Stimulated activated CD4-positive, alpha-beta T cell treated with anti-CD3 and anti-CD28 coated beads, Interleukin-1b, Interleukin-23, amount 100 ng/mL, for 48 hours (primary cell): ENCODE data around the gene MGRN1.
"Not testable (repeated sequence)": the region's sequence is repeated elsewhere in the genome, so short reads cannot be mapped to it uniquely, and the experiment has no call there.

Experiments used
- DNase-seq: peaks from one replicate; pipeline ENCODE4 v3.0.0-alpha.2; 2020

Gene MGRN1

DNA sequence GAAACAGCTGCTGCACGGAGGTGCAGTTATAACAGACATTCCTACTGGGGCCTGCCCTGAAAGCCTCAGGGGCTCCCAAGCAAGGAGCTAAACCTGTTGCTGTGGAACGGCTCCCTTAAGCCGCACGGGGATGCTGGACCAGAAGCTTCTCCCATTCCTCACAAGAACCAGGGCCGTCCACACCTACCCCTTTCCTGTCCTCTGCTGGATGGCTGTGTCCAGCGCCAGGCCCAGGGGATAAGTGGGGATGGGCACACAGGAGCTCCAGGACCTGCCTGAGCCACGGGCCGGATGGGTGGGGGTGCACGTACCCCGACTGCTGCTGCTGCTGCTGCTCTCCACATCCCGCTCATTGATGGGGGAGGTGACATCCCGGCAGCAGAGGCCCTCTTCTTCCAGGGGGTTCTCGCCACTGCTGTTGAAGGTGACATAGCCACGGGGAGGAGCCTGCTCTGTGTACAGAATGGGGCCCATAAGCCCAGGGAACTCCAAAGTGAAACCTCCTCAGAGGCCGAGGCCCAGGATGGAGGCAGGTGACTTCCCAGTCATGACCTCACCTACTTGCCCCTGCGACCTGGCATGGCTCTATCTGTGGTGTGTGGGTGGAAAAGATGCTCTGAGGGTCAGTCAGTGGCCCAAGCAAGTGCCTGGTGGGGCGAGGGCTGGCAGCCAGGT is 77.3 kb downstream of the MGRN1 start:
- no peak for DNase-seq

DNA sequence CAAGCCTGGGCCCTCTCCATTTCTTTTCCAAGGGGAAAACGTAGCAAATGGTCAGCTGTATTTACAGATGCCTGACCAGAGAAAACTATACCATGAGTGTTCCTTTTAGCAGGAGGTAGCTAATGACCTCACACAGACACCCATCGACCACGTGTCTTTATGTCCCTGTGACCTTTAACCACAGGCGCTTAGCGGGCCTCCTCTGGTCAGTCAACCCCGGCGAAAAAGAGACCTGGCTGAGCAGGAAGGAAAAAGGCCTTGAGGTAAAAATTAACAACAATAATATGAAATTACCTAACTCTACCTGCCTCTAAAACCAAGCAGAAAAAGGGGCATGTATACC is 77.8 kb downstream of the MGRN1 start:
- no peak for DNase-seq

DNA sequence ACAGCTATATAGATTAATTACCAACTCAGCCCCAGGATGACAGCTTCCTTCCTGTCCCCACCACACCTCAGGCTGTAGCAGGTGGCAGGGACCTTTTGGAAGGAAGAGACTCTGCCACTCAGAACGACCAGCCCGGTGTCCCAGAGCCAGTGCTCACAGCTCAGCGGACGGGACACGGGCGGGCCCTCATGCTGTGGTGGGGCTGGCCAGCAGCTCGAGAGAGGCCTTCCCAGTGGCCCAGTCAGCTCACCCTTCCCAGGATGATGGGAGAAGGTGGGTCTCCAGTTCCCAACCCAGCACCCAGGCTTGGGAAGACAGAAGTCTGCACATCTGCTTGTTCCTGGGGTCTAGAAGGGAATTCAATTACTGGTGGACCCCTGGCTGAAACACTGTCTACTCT is 79.3 kb downstream of the MGRN1 start:
- no peak for DNase-seq

DNA sequence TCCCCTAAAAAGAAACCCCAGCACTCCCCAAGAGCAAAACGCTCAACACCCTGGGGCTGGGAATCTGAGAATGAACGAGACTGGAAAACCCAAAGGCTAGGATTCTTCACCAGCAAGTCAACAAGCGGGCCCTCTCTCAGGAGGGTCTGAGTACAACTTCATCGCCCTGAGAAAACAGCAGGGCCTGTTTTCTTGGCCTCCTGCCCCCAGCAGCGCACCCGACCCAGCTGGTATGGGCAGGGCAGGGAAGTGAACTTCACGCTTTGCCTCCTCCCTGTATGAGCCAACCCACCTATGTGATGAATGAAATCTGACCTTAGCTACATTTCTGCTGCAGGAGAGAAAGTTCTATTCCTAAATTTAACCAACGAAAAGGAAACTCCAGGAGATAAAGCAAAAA is 79.9 kb downstream of the MGRN1 start:
- DNase-seq = no peak

DNA sequence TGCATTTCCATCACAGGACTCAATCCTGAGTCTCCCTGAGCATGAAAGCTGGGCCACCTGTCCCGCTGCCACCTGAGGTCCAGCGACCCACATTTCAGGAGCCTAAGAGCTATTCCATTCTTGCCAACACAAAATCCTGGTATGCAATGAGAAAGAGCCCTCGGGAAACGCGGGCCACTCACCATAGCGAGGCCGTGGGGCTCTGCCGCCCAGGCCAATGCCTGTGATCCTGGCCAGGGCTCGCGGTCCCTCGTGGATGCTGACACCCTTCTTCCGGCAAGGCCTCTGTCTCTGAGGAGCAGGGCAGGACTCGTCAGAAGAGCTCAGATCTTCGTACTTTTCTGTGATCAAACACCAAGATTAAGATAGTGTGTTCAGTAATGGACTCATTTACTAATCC is 80.3 kb downstream of the MGRN1 start:
- DNase-seq = no peak

DNA sequence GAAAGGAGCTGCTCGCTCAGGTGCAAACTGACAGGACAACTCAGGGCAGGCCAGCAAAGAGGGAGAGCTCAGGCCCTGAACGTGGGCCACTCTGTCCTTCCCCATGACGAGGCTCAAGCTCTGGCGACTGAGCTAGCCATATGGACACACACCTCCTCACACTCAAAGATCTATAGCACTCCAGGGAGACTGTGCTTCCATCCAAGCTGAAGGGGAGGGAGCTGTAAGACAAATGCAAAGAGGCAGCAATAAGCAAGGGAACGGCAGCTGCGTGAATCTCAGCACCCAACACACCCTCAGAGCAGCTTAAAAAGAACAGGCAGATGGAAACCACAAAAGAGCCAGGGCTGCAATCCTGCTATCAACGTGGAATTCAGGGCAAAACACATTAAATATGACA is 82.2 kb downstream of the MGRN1 start:
- DNase-seq = no peak

DNA sequence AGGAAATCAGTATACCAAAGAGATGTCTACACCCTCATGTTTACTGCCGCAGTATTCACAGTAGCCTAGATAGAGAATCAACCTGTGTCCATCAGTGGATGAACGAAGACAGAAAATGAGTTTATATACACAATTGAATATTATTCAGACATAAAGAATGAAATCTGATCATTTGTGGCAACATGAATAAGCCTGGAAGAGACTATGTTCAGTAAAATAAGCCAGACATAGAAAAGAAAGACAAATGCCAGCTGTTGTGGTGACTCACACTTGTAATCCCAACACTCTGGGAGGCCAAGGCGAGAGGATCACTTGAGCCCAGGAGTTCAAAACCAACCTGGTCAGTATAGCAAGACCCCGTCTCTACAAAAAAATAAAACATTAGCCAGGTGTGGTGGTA is 84.9 kb downstream of the MGRN1 start:
- no peak for DNase-seq

DNA sequence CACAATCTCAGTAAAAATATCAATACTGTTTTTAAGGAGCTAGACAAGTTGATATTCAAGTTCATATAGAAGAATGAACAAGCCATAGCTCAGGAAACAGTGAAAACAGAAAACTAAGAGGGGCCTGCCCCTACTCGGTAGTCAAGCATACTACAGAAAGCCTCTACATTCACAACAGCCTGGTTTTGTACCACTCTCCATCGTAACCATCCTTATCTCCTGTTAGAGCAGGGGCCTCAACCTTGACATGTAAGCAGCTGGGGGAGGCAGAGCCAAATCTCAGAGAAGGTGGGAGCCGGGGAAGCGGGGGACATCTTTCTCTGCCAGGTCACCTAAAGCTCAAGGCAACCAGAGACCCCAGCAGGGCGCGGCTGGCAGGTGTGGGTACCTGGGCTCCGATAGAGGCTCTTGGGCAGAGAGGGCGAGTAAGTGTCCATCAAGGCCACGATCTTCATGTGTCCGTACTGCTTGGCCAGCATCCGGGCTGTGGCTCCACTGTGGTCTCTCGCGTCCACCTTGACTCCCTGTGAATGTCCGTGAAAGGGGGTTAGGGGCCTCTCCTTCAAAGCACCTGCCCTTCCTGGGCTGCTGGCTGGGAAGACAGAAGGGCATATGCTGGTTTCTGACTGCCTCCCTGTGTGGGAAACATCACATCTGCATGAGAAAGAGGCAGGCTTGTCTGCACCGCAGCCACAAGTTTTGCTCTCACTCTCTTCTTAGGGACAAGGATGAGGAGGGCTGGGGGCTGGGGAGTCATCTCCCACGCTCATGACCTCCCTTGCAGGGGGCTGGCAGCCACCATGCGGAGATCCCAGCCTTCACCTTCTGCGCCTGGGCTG is 89.3 kb downstream of the MGRN1 start:
- DNase-seq = no peak

DNA sequence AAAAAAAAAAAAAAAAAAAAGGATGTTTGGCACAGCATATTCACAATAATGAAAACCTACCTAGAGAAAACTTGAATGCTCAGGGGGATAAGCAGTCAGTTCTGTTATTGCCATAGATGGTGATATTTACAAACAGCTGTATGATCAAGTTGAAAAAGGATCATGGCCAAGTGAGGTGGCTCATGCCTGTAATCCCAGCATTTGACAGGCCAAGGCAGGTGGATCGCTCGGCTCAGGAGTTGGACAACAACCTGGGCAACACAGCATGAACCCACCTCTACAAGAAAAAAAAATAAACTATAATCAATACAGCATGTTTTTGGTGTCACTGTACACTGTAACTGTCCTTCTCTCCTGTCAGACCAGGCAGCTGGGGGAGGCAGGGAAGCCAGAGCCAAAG is 90.4 kb downstream of the MGRN1 start:
- DNase-seq = no peak

DNA sequence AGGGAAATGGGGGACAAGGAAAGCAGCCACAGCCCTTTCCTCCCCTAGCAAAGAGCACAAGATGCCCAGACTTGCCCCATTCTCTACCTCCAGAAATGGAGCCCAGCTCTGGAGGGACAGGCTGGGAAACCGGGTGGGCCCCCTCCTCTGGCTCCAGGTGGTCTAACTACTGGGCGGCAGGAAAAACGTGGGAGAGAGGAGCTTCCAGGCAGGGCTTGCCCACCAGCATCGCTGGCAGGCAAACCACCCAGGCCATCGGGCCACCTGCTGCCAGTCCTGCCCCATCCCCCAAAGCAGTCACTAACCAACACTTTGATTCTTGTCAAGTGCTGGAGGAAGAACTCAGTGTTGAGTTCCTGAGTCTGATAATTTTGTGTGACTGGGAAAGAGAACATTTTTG is 93.8 kb downstream of the MGRN1 start:
- DNase-seq = no peak

DNA sequence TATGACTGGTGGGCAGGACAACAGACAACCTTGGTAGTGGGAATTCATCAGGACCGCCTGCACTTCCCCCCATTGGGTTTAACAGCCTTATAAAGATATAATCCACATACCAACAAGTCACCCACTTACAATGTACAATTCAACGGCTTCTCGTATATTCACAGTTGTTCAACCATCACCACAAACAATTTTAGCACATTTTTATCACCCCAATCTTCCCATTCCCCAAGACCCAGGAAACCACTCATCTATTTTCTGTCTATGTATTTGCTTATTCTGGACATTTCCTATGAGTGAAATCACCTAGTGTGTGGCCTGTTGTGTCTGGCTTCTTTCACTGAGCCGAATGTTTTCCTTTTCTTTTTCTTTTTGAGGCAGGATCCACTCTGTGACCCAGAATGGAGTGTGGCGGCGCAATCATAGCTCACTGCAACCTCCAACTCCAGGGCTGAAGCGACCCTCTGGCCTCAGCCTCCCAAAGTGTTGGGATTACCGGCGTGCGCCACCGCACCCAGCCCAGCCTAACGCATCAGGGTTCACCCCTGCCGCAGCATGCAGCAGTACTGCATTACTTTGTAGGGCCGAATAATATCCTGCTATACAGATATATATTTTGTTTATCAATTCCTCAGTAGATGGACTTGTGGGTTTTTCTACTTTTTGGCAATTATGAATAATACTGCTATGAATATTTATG is 98.6 kb downstream of the MGRN1 start:
- DNase-seq = no peak

DNA sequence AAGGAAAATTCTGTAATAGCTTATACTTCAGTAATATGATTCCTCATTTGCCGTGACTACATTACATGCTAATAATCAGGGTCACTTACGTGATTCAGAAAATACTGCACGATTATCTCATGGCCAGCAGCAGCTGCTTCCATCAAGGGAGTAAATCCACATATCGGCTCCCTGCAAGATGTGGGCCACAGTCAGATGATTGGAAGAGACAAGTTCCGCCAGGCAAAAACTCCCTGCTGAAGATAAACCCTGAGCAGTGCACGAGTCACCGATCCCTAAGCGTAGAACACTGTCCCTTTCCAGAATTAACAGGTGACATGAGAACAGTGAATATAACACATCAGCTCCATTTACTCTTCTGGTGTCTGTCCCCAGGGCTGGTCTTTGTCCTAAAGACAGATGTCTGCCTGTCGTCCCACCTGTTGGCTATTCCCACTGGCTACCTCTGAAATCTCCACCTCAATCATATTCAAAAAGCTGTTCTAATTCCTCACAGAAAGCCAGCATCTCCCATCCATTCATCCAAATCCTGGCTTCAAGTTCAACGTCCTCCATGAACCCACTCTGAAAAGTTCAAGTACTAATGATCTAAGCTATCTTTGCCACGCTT is 100.1 kb downstream of the MGRN1 start:
- no peak for DNase-seq

DNA sequence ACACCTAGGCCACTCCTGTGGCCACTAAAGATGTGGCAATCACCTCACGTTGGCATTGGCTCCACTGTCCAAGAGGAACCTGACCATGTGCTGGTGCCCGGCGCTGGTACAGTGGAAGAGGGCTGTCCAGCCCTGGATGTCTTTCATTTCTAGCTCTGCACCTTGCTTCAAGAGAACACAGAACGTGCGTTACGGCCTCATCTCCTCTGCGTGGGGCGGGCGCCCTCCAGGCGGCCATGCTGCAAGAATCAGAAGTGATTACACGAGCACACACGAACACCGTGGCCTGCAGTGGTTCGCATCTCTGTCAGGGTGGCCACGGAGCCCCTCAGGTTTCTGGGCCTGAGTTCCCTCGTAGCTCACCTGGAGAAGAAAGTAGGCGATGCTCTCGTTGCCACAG is 102.0 kb downstream of the MGRN1 start:
- no peak for DNase-seq

DNA sequence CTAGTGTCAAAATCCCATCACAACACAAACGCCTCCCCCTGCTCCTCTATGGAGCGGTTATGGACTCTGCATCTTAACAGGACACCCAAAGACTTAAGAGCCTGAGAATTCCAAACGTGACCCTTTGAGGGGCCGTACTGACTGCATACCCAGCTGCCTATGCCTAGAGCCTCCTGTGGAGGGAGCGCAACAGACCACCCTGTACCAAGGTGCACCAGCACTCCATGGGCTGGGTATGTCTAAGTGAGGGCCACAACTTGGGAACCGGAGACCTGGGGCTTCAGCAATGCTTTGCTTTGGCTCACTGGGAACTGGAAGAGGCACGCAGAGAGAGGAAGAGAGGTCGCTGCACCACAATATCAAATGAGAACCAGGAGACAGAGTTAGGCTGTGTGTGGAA is 104.0 kb downstream of the MGRN1 start:
- DNase-seq = no peak

DNA sequence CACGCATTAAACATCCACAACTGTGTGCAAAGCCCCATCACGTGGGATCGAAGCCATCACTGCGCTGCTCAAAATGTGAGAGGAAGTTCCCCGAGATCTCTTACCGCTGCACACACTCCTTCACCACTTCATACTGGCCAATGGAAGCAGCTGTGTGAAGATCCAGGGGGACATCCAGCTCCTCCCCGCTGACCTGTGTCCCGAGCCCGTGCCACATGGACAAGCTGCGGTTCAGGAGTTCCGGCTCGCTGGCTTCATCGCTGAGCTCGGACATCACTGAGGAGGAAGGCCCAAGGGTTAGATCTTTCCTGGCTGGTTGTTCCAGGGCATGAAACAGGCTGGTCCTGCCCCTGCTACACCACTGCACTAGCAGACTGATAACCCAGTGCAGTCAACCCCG is 105.2 kb downstream of the MGRN1 start:
- DNase-seq = no peak

DNA sequence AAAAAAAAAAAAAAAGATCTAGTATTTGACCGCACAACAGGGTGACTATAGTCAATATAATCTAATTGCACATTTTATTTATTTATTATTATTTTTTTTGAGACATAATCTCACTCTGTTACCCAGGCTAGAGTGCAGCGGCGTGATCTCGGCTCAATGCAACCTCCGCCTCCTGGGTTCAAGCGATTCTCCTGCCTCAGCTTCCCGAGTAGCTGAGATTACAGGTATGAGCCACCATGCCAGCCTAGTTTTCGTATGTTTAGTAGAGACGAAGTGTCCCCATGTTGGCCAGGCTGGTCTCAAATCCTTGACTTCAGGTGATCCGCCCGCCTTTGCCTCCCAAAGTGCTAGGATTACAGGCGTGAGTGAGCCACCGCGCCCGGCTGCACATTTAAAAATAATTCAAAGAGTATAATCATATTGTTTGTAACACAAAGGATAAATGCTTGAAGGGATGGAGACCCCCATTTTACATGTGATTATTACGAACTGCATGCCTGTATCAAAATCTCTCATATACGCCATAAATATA is 108.7 kb downstream of the MGRN1 start:
- no peak for DNase-seq

DNA sequence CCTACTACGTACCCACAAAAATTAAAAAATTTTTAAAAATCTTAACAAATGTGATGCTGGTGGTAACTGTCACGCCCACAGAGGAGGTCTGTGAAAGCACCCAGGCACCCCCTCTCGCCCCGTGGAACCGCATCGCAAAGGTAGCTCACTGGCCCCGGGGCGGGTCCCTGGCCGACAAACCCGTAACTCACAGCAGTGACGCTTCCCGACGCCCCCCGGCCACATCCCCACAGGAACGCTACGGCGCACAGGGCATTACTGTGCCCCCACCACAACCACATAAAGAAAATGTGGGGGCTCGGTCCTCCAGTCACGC is 109.1 kb downstream of the MGRN1 start:
- DNase-seq = peak; percentile 14

DNA sequence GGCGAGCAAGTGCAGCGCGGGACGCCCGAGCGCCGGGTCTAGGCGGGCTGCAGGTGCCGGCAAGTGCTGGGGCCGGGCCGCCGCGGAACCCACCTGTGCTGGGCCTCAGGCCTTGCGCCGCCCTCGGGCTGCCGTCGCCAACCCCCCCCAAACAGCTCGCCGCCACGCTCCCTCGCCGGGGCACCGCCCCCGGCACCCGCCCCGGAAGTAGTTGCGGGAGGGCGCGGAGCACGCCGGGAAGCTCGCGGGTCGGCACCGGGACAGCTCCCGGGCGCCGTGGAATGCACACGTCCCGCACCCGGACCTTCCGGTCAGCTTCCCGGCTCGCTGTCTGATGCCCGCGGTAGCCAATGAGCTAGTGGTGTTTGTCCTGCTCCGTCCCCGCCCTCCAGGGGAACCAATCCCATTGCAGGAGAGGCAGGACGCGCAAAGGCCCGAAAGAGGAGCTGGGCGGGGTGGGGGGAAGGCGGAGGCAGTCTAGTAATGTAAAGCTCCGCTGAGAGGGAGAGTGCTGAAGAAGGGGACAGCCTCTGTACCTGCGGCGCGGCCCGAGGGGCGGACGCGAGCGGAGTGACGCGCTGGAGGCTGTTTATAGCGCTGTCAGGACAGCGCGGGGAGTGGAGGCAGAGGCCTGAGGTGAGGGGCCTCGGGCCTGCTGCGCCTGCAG is 109.6 kb downstream of the MGRN1 start, which contains the start of the genes ANKS3 and DNAAF8:
Gene ANKS3, minus strand, starts transcription at position 209 of the 667 bp plus-strand sequence. CDS start 4,122 bp downstream, outside the sequence.
Gene DNAAF8, plus strand, starts transcription at position 475 of the 667 bp plus-strand sequence. CDS start 1,978 bp downstream, outside the sequence.
- peak; percentile 78 for DNase-seq

DNA sequence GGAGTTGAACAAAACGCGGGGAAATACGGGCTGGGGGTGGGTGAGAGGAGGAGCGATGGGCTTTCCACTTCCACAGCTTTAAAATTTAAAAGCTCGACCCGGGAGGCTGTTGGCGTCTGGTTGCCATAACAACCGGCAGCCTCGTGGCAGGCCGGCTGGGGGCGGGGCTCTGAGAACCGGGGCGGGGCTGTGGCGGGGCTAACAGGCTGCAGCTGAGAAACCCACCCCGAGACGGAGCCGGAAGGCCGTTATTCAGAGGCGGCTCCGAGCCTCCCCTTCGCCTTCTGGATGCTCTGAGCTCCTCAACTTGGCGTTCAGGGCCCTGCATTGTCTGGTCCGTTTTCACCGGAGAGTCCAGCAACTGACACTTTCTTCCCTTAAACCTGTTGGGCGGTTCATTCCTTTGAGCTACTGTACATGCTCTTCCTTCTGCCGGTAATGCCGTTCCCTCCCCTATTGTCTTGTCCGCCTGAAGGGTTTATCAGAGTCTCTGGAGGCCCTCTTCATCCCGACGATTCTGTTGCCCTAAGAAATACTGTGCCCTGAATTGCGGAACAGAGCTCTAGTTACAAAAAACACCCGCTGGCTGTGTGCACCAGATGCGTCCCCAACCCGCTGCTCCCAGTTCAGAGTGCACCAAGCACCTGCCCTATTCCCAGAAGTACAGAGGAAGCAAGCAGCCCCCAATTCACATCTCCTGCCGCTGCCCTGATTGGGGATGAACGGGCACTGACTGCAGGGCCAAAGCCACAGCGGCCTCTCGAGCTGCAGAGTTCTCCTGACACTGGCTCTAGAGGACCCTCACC is 110.3 kb downstream of the MGRN1 start:
- peak; percentile 89 for DNase-seq

DNA sequence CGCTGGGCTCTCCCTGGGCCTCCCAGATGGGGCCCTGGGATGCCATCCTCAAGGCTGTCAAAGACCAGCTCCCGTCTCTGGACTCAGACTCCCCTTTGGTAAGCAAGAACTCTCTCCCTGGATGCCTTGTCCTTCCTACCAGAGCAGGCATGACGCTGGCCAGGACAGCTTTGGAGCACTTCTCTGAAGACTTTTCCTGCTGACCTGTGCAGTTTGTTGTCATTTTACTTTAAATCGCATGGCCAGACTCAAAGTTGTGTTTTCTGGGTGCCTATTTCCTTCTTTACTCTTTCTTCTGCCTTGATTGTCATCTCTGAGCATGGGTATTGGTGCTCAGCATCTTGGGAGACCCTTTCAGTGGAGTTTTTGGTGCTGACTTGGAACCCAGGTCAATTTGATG is 111.9 kb downstream of the MGRN1 start:
- no peak for DNase-seq

DNA sequence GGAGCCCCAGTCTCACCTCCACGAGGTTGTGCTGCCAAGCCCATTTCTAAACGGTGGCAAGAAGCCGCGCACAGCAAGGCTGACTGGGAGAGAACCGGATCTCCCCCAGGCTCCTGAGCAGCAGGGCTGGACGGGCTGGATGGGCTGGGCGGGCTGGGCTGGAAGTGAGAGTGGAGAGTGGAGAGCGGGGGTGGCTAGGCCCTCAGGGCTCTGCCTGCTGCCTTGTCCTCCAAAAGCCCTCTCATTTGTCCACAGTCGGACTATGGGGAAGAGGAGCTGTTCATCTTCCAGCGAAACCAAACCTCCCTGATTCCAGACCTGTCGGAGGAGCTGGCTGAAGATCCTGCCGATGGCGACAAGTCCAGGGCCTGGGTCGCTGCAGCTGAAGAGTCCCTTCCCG is 112.9 kb downstream of the MGRN1 start:
- DNase-seq = no peak

DNA sequence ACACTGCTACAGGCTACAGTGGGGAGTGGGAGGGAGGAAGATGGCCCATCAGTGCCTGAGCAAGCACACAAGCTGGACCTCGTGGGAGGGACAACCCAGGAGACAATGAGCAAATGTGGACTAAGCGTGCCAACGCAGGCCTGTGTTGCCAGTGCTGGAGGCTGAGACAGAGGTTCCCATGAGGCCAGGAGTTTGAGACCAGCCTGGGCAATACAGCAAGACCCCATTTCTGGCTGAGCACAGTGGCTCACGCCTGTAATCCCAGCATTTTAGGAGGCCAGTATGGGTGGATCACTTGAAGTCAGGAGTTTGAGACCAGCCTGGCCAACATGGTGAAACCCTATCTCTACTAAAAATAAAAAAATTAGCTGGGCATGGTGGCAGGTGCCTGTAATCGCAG is 113.7 kb downstream of the MGRN1 start:
- not testable (repeated sequence) for DNase-seq
